Parathyroid adenoma (tissue), 2 donors: Measurements from ENCODE around the gene ARPC2.

Experiments used
- H2AFZ ChIP-seq: fragments of 300-600 bp; sonication (generic); one replicate; pipeline ENCODE4 v1.7.0; 2017; ENCODE audit warnings: antibody characterized with exemption, mild to moderate bottlenecking
- H3K27ac ChIP-seq: fragments of 300-600 bp; sonication (generic); one replicate; pipeline ENCODE4 v1.7.0; 2017
- H3K27me3 ChIP-seq: fragments of 300-600 bp; sonication (generic); one replicate; pipeline ENCODE4 v1.7.0; 2017; ENCODE audit warnings: low read length; ENCODE audit not compliant: control insufficient read depth, insufficient read depth
- H3K36me3 ChIP-seq: fragments of 300-600 bp; sonication (generic); one replicate; pipeline ENCODE4 v1.7.0; 2017; ENCODE audit warnings: low read length; ENCODE audit not compliant: control insufficient read depth, insufficient read depth
- H3K4me1 ChIP-seq: fragments of 300-600 bp; sonication (generic); one replicate; pipeline ENCODE4 v1.7.0; 2017; ENCODE audit warnings: control low read depth
- H3K4me2 ChIP-seq: fragments of 300-600 bp; sonication (generic); one replicate; pipeline ENCODE4 v1.7.0; 2017; ENCODE audit warnings: low read length
- H3K4me3 ChIP-seq: fragments of 300-600 bp; sonication (generic); one replicate; pipeline ENCODE4 v1.7.0; 2017; ENCODE audit warnings: low read depth, low read length
- H3K79me2 ChIP-seq: fragments of 300-600 bp; sonication (generic); one replicate; pipeline ENCODE4 v1.7.0; 2017; ENCODE audit warnings: control low read depth
- H3K9ac ChIP-seq: fragments of 300-600 bp; sonication (generic); one replicate; pipeline ENCODE4 v1.7.0; 2017; ENCODE audit warnings: mild to moderate bottlenecking
- H3K9me3 ChIP-seq: fragments of 300-600 bp; sonication (generic); one replicate; pipeline ENCODE4 v1.7.0; 2017; ENCODE audit warnings: low read length; ENCODE audit not compliant: control insufficient read depth
- TF ChIP-seq, protein P1 (sequence below): fragments of 300-600 bp; sonication (generic); IDR thresholded peaks from one replicate; pipeline ENCODE4 v1.7.0; 2017; ENCODE audit warnings: antibody characterized with exemption, mild to moderate bottlenecking
- donor health status: primary hyperparathyroidism.

ARPC2 gene

DNA sequence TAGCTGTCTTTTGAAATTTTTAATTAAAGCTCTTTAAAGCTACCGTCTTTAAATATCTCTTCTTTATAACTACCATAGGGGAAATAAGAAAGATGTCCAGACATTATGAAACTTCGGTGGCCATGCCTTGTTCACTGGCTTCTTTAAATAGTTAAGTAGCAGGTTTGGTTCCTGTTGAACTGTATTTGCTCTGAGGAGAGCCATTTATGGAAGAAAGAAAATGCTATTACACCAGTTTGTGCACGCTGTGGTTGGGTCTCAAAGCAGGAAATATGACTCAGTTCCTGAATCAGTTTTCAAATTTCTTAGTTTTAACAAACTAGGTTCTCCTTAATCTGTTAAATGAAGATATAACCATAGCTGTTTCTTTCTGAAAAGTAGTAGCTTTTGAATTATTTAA, 12.2 kb downstream of the ARPC2 start:
- Histone ChIP-seq H2AFZ (no peak overlapping the region), H3K27me3 (no peaks in the 10 kb centered on the region), H3K4me3 (no peak overlapping the region), H3K9ac (no peak overlapping the region), H3K27ac (peak overlapping the region; percentile 22), H3K4me1 (no peaks in the 10 kb centered on the region), H3K4me2 (no peak overlapping the region), H3K79me2 (peaks cover 13% of the 10 kb centered on the region), H3K9me3 (no peaks in the 10 kb centered on the region), H3K36me3 (no peaks in the 10 kb centered on the region)
- TF ChIP-seq, protein P1, sequence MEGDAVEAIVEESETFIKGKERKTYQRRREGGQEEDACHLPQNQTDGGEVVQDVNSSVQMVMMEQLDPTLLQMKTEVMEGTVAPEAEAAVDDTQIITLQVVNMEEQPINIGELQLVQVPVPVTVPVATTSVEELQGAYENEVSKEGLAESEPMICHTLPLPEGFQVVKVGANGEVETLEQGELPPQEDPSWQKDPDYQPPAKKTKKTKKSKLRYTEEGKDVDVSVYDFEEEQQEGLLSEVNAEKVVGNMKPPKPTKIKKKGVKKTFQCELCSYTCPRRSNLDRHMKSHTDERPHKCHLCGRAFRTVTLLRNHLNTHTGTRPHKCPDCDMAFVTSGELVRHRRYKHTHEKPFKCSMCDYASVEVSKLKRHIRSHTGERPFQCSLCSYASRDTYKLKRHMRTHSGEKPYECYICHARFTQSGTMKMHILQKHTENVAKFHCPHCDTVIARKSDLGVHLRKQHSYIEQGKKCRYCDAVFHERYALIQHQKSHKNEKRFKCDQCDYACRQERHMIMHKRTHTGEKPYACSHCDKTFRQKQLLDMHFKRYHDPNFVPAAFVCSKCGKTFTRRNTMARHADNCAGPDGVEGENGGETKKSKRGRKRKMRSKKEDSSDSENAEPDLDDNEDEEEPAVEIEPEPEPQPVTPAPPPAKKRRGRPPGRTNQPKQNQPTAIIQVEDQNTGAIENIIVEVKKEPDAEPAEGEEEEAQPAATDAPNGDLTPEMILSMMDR: no peak

DNA sequence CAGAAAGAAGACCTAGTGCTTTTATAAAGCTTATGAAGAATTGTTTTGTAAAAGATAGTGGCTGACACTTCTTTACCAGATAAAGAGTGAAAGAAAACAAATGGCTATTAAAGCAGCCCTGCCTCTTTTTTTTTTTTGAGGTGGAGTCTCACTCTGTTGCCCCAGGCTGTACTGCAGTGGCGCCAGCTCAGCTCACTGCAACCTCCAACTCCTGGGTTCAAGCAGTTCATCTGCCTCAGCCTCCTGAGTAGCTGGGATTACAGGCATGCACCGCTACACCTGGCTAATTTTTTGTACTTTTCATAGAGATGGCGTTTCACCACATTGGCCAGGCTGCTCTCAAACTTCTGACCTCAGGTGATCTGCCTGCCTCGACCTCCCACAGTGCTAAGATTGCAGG, 12.9 kb downstream of the ARPC2 start:
- Histone ChIP-seq H3K4me2 (no peak overlapping the region), H3K36me3 (no peaks in the 10 kb centered on the region), H2AFZ (no peak overlapping the region), H3K27me3 (no peaks in the 10 kb centered on the region), H3K9me3 (no peaks in the 10 kb centered on the region), H3K4me1 (no peaks in the 10 kb centered on the region), H3K27ac (no peak overlapping the region), H3K9ac (no peak overlapping the region), H3K79me2 (peaks cover 10% of the 10 kb centered on the region), H3K4me3 (no peak overlapping the region)
- TF ChIP-seq, protein P1: no peak

DNA sequence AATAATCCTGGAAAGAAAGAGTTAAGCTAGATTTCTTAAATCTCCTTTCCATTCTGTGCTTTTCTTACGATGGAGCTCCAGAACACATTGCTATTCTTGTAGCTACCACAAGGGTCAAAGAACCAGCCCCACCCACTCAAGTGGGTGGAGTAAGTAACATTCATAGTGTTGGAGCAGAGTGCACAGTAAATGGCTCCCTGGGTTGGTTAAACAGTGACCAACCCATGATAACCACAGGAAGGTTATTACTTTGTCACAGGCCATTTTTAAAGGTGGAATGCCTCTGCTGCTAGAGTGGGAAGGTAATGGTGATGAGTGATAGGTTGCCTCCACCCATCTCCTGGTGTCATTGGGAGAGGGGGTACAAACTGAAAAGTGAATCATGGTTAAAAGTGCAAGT, 13.9 kb downstream of the ARPC2 start:
- Histone ChIP-seq H3K79me2 (peaks cover 10% of the 10 kb centered on the region), H3K36me3 (no peaks in the 10 kb centered on the region), H3K27ac (no peak overlapping the region), H2AFZ (no peak overlapping the region), H3K9me3 (no peaks in the 10 kb centered on the region), H3K4me3 (no peak overlapping the region), H3K4me2 (no peak overlapping the region), H3K9ac (no peak overlapping the region), H3K4me1 (no peaks in the 10 kb centered on the region), H3K27me3 (no peaks in the 10 kb centered on the region)
- TF ChIP-seq, protein P1: no peak

DNA sequence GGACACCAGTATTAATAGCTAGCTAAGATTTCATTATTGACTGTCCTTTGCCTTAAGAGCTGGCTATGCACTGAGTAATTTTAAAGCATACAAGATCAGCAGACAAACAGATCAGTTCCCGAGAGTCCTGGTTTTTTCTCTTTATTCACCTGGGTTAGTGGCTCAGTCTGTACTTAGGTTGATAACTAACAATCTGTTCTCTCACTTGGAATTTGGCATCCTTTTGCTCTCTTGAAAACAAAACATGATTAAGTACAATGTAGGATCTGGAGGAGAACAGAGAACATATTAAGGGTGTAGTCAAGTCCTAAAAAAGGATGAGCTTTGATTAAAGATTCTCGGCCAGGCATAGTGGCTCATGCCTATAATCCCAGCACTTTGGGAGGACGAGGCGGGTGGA, 16.6 kb downstream of the ARPC2 start:
- H3K4me1 ChIP-seq: no peaks in the 10 kb centered on the region
- no peaks in the 10 kb centered on the region for H3K27me3 ChIP-seq
- H3K9ac ChIP-seq: no peak overlapping the region
- no peak overlapping the region for H3K27ac ChIP-seq
- no peaks in the 10 kb centered on the region for H3K9me3 ChIP-seq
- no peak overlapping the region for H3K4me2 ChIP-seq
- no peak overlapping the region for H2AFZ ChIP-seq
- H3K79me2 ChIP-seq: peaks cover 7% of the 10 kb centered on the region
- H3K4me3 ChIP-seq: no peak overlapping the region
- H3K36me3 ChIP-seq: no peaks in the 10 kb centered on the region
- TF ChIP-seq, protein P1: no peak

DNA sequence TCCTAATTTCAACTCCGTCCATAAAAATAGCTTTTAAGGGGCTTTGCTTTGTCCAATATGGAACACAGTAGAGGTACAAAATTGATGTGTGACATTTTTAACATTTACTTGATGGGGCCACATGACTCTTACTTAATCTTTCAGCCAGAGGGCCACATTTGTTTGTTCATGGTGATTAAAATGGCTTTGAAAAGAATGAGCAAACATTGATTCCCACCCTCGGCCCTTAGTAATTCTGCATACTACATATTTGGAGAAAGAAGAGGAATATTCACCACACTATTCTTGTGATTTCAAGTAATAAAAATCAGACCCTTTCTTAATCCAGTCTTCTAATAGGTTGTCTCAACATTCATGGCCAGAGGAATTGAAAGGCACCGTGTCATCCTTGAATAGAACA, 17.5 kb downstream of the ARPC2 start:
- Histone ChIP-seq H3K9ac (no peak overlapping the region), H3K27ac (no peak overlapping the region), H3K4me2 (no peak overlapping the region), H2AFZ (no peak overlapping the region), H3K36me3 (no peaks in the 10 kb centered on the region), H3K79me2 (peaks cover 7% of the 10 kb centered on the region), H3K4me1 (no peaks in the 10 kb centered on the region), H3K4me3 (no peak overlapping the region), H3K27me3 (no peaks in the 10 kb centered on the region), H3K9me3 (no peaks in the 10 kb centered on the region)
- TF ChIP-seq, protein P1: no peak
